ENCODE results near the gene KLRF1.

Gene KLRF1, protein sequence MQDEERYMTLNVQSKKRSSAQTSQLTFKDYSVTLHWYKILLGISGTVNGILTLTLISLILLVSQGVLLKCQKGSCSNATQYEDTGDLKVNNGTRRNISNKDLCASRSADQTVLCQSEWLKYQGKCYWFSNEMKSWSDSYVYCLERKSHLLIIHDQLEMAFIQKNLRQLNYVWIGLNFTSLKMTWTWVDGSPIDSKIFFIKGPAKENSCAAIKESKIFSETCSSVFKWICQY

DNA sequence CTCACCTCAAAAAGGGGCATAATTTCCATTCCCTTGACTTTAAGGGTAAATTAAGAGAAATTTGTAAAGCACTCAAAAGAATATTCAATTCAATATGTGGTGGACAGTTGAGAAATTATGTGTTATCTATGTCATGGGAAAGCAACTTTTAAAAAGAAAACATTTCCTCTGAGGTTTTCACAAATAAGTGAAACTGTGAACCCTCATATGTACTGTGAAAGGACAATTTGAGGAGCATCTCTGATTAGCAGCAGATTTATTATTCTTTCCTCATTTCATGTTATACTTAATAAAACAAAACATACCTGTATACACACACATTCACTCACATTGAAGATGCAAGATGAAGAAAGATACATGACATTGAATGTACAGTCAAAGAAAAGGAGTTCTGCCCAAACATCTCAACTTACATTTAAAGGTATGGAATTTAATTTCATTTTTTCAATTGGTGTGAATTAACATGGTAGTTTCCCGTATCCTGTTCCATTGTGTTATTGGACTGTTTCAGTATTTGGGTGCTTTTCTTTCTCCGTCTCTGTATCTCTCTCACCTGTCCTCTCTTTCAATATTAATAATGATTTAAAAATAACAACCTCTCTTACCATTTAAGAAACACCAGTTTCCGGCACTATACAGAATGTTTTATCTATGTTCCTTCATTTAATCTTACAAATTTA lies at the start of gene KLRF1:
Gene KLRF1, plus strand, starts transcription at position 273 of the 680 bp plus-strand sequence. Its CDS starts 64 bp downstream, at position 337.
- DNase-seq: no peak

DNA sequence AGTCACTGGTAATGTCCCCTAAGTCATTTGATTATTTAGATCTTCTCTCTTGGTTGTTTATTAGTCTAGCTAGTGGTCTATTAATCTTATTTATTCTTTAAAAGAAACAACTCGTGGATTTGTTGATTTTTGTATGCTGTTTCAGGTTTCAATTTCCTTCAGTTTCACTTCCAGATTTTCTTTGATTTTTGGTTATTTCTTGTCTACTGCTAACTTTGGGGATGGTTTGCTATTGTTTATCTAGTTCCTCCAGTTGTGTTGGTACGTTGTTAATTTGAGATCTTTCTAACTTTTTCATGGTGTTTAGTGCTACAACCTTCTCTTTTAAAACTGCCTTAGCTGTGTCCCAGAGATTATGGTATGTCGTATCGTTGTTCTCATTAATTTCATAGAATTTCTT lies 48.1 kb upstream of the KLRF1 start:
- no peak for DNase-seq

DNA sequence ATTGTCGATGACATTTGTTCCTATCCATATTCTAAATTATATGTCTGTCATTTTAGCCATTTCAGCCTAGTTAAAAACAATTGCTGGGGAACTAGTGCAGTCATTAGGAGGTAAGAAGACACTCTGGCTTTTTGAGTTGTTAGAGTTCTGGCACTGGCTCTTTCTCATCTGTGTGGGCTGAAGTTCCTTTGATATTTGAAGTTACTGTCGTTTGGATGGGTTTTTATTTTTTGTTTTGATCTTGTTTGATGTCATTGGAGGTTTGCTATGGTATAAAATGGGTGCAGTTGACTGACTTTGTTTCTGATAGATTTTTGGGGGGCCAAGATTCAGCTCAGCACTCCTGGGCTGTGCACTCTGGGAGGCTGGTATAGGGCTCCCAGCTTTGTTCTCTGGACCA lies 45.9 kb upstream of the KLRF1 start:
- DNase-seq: no peak

DNA sequence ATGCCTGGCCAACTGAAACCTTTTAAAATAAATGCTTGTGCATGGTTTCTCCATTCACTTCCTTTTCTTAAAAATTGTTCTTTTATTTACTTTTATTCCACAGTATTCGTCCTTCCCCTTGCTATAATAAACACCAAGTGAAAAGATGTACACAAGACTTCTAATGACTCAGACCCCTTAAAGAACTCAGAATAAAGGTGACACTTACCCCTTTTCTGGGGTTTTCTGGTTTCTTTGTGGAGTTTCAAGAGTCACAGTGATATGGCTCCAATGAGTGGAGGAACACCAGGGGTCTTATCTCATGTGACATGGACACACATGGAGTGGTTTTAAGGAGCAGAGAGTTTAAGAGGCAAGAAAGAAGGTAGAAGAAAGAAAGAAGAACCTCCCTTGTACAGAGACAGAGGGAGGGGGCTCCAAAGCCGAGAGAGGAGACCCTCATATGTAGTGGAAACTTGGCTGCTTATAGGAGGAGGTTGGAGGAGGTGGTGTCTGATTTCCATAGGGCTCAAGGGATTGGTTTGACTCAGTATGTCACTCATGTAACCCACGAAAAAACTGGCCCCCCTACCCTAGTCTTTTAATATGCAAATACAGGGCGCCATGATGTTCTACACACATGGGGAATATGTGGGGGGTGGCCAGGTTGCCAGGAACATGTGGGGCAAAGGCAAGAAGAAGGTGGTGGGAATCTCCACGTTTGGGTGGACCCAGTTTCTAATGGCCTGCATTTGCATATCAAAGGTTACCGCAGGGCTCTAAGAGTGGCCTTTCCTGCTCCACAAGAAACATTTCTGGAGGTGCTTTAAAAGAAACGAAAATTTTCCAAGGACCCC lies 44.5 kb upstream of the KLRF1 start:
- DNase-seq: no peak

DNA sequence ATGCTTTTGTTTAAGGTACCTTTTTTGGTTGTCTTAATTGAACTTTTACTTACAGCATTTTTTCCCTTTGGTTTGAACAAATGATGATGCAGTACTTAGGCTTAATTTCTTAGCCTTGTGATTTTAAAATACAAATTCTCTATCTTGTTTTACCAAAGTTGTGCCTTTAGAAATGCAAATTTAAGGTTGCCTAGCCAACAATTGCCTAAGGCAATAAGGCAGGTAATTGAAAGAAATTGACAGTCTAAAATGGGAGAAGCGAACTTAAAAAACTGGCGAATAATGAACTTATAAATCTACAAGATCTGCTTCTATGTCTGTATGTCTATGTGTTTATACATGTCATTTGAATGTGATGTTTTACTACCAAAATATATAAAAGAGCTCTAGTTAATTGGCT lies 43.0 kb upstream of the KLRF1 start:
- DNase-seq: no peak

DNA sequence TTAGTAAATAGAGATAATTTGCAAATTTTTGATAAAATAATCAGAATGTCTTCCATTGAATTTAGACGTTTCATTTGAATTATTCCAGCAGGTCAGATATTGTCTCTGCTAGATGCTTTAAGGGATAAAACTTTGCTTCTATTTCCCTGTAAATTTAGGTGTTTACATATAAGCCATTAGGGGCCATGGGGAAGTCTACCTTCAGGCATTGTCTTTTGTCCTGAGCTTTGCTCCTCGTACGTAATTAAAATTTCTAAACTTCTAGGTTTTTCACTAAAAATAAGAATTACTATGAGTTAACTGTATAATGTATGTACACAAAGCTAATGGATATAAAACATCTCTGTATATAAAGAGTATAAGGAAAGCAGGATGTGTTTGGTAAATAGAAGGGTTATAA lies 42.5 kb upstream of the KLRF1 start:
- DNase-seq: no peak

DNA sequence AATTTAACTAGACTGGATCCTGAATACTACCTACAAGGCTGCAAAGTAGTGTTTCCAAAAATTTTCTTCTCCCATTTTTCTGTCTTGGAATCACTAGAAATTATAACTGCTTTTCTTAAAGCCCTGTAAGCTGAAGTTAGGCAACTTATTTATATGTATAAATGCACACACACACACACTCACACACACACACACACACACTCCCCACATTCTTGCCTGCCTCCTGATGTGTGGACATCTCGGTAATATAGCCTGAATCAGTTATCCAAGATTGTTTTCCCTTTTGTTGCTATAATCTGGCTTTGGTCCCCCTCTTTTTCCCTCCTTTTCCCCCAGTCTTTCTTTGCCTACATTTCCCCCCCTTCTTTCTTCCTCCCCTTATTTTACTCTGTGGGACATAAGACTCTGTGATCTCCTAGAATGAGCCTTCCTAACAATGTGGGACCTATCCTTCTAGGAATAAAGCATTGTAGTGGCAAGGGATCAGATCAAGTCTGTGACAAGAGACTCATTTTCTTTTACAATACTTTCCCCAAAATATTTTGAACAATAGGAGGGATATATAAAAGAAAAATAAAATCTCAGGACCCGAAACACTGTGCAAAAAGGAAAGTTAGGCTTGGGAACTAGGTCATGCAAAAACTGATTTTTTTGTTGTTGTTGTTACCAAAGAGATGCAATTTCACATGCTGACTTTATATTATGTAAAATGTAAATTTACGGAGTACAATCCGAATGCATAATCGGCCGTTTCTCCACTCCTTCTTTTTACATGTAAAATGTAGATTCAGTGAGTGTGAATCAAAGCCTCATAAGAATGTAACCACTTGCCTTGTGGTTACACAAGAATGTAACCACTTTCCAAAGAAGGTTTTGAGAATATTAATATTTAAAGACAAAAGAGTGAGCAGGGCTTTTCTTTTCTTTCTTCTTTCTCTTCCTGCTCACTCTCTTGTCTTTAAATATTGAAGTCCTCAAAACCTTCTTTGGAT lies 40.3 kb upstream of the KLRF1 start:
- no peak for DNase-seq

DNA sequence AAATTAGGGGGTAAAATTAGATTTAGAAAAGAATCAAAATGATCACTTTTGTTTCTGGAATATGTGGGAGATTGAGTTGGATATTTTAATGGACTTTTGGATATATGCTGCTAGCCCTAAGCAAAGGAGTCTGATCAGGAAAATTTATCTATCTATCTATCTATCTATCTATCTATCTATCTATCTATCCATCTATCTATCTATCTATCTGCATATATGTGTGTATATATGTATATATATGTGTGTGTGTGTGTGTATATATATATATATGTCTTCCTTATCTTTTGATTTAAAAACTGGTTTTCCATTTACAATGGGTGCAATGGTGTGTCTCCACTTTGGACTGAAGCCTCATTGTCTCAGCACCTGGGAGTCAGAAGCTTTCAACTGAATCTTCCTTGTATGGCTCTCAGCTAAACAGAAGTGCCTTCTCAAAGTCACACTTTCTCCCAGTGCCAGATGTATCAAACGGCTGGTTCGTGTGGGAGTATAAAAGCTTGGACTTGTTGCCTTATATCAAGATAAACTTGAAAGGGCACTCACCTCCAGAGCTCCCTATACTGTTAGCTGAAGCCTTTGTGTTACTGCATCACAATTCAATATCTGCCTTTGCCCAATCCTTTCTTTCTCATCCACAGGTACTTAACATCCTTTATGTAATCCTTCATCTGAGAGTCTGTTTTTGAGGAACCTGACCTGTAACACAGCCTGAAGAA lies 34.9 kb upstream of the KLRF1 start:
- no peak for DNase-seq

DNA sequence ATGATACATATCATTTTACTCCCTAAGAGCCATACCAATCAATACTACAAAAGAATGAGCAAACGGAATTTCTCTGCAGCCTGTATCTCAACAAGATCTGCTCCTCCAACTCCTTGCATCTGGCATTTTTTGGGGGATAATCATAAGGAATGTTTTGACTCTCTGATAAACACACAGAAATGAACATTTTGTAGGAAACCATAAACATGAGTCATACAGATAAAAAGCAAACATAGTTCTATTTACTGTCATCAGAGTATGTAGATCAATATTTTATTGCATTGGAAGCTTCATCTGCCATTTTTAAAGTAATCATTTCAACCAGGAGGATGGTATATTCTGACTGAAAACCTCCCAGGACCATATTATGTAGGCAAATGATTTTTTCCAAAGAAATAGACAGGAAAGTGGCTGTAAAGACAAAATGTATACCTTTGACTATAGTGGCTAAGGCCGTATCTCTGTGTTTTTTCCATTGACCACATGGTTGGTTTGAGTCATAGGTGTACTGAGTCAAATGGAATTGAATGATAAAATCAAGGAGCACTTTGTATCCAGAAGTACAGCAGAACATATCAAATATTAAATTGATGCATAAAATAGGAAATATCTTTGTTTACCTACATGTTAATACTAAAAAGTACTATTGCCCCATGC lies 34.2 kb upstream of the KLRF1 start:
- DNase-seq: no peak

DNA sequence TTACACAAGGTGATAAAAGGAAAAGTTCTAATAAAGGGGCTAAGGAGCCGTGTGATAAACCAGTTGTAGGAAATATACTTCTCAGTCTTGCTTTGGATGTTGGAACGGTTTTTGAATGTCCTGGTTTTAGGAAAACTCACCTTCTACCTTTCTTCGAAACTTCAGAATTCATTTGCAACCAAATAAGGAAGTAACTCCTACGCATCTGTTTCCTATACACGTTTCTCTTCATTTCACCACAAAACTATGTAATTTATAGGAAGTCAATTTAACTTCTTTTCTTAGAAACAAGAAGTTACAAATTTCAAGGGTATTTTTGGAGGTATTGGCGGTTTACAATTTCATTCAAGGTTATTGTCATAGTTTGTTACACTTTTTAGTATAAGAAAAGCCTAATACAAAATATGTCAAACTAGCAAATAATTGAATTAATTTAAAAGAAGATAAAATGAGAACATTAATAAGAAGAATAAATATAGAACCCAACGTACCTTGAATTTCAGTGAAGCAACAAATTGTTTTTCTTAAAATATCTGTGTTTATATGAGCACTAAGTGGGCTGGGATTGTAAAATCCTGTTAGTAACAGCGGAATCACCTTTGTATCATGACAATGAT lies 33.4 kb upstream of the KLRF1 start:
- no peak for DNase-seq

DNA sequence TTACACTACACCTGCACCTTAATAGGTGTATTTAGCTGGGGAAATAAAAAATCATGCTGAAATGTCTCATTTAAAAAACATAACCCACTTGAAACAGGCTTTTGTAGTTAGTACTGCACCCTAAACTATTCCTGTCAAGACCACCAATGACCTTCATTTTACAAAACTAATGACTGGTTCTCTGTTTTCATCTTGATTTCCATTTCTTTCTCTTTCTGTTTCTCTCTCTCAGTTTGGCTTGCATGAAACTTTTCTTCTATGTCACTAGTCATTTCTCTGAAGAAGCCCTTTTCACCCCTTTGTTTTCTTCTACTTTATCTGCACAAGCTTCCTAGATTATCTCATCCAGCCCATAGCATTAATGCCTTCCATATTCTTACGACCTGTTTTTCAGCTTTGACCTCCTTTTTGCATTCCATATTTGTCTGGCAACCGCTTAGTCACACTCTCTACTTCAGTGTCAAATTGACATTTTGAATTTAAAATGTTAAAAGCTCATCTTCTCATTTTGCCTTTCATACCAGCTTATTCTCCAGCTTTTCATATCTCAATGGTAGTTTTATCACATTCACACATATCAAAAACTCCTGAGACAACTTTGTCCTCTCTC lies 32.7 kb upstream of the KLRF1 start:
- no peak for DNase-seq

DNA sequence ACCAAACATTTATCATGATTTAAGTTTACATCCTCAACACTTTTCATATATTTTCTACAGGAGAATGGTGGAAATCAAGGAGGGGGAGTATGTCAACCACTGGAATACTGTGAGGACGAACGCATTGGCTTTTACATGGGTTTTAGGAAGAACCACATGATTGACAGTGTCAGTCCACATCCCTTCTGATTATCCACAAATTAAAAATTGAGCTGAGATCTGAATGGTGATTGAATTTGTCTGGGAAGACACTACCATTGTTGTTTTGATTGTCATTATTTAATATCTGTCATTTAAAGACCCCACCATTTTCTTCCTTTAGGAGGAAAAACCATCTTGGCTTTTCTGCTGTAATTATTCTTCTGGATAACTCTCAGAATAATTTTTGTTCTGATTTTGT lies 31.3 kb upstream of the KLRF1 start:
- no peak for DNase-seq

DNA sequence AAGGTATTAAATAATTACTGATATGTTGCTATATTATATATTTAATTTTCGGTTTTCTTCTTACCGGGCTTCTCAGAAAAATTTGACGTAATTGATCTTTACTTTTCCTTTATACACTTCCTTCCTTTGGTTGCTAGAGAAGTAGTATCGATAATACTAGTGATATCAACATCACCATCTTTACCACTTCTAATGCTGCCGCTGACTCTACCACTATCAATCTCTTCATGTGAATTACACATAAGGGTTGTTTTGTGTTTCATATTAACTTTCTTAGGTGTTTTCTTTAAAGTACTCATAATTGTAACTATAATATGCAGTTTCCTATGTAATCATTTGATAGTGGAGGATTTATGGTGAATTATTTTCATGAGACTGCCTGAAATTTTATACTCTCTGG lies 30.9 kb upstream of the KLRF1 start:
- no peak for DNase-seq

DNA sequence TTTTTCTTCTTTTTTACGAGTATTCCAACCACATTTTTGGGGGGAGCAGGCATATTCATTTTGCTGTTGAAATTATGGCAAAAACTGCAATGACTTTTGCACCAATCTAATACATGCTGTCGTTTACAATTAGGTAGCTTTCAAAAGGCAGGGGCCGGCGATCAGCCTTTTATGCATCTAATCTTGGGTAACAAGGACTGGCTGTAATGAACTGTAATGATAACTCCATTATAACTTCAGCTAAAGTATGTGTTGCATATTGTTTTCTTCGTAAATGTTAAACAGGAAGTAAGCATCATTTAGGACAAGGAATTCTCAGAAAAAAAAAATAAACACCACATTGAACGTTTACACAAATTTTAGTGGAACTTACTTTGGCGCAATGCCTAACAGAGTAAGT lies 30.3 kb upstream of the KLRF1 start:
- no peak for DNase-seq

DNA sequence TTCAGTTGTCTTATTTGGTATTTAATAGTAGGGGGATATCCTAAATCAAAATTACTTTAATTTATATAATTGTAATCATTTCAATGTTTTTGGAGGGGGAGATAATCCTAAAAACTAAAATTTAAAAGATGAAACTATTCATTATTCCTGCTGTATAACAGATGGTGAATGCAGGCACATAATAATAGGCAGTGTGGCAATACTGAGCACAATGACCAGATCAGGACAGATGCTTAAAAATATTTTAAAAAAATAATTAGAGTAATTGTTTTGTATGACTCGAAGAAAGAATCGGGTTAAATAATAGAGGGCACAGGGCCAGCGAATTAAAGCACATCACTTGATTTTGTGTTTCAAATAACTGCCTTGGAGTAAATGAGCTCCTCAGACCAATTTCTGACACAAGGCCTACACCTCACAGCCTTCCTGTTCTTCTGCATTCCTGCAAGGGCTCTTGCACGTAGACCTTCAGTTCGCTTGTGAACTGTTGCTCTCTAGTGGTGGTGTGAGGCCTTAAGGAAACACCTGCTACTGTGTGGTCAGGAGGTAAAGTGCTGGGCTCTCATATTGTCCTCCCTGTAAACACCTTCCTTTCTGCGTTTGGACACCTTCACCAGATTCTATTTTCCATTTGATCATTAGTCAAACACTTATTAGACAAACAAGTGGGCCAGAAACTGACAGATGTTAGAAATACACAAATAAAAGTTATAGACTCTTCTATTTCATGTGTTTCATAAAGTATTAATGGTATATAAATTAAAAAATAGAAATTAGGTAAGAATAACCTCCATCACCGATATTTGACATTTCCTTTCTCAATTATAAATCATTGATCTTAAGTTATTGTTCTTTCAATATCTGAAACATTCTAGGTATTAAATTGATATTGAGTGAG lies 29.3 kb upstream of the KLRF1 start:
- DNase-seq: no peak

DNA sequence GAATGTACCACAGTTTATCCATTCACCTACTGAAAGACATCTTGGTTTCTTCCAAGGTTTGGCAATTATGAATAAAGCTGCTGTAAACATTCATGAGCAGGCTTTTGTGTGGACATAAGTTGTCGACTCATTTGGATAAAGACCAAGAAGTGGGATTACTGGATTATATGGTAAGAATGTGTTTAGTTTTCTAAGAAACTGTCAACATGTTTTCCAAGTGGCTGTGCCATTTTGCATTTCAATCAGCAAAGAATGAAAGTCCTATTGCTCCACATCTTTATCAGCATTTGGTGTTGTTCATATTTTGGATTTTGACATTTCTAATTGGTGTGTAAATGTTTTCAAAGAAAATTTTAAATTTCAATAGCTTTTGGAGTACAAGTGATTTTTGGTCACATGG lies 27.3 kb upstream of the KLRF1 start:
- no peak for DNase-seq

DNA sequence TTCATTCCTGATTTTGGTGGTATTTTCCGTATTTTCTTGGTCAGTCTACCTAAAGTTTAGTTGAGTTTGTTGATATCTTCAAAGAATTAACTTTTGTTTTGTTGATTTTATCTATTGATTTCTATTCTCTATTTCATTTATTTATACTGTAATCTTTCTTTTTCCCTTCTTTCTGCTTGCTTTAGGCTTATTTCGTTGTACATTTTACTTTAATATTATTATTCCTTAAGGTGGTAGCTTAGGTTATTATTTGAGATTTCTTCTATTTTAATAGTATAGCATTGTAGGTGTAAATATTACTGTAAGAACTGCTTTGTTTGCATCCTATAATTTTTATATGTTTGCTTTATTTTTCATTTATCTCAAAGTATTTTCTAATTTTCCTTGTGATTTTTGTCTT lies 21.4 kb upstream of the KLRF1 start:
- DNase-seq: no peak

DNA sequence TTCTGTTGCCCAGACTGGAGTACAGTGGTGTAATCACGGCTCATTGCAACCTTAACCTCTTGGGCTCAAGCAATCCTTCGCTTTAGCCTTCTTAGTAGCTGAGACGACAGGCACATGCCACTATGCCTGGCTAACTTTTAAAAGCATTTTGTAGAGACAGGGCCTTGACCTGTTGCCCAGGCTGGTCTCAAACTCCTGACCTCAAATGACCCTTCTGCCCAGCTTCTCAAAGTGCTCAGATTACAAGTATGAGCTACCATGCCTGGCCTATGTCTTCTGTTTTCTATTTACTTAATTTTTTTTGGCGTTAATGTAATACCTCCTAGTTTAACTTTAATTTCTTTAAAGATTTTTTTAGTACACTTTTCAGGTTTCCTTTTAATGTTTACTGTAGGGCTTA lies 20.6 kb upstream of the KLRF1 start:
- DNase-seq: no peak

DNA sequence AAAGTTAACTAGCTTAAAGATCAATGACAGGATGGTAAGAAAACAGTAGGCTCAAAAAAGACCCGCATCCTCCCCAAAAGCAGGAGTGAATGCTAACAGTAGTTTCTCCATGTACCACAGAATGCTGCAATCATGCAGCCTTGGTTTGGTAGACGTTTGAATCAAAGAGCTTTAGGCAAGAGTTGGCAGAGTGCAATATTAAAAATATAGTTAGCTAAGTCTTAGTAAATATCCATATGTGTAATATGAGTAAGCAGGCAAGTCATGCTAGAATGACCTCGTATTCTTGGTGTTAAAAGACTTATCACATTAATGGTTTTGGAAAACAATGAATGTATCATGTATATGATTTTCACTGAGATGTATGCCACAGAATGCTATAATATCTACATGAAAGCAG lies 18.8 kb upstream of the KLRF1 start:
- DNase-seq: no peak

DNA sequence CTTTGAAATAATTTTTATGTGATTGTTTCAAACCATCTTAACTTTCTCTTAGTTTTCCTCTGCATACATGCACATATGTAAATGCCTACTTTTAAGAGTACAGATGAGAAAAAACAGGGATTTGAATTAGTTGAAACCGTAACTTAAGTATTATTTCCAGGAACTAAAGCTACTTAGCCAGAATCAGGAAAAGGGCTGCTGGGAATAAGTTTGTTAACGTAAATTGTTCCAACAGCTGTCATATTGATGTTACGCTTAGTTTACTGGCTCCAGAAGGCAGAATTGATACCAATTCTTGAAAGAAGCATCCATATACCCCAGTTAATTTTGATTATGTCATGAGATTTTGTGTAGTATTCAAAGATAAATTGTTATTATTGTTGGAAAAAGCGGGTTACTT lies 17.9 kb upstream of the KLRF1 start:
- DNase-seq: no peak

Measured in NCI-H2171 treated with DMSO at 0.1 percent for 48 hours (cell line).